Suprapubic skin (tissue), 4 donors: ENCODE data around the gene MTMR6. TPM values are rescaled to one million over a fixed set of nuclear protein-coding genes. Genes with fewer than 3 reads are reported as not detected.

Experiments used
- DNase-seq, 2 donors: peaks; one replicate each; pipeline ENCODE4 v3.0.0-alpha.2; 2019; ENCODE audit warnings: low spot score in 2 of 2
- H3K27ac ChIP-seq: fragments of 200-600 bp; sonication (generic); one replicate; pipeline ENCODE4 v1.5.1; 2019
- H3K27me3 ChIP-seq: fragments of 200-600 bp; sonication (generic); one replicate; pipeline ENCODE4 v1.5.1; 2019
- H3K36me3 ChIP-seq: fragments of 200-600 bp; sonication (generic); one replicate; pipeline ENCODE4 v1.5.1; 2019
- H3K4me1 ChIP-seq: fragments of 200-600 bp; sonication (generic); one replicate; pipeline ENCODE4 v1.5.1; 2019
- H3K4me3 ChIP-seq: fragments of 200-600 bp; sonication (generic); one replicate; pipeline ENCODE4 v1.5.1; 2019; ENCODE audit warnings: mild to moderate bottlenecking
- H3K9me3 ChIP-seq: fragments of 200-600 bp; sonication (generic); one replicate; pipeline ENCODE4 v1.5.1; 2019
- EP300 ChIP-seq: sonication (generic); formaldehyde crosslinking; IDR thresholded peaks from one replicate; pipeline ENCODE4 v1.6.1; 2017; ENCODE audit warnings: antibody characterized with exemption
- POLR2A ChIP-seq, 2 donors: fragments of 450-650 bp; IDR thresholded peaks; one replicate each; pipeline ENCODE4 v1.6.1; 2017; ENCODE audit warnings: antibody characterized with exemption in 2 of 2, mild to moderate bottlenecking in 2 of 2, moderate library complexity in 2 of 2
- POLR2AphosphoS5 ChIP-seq, 3 donors: sonication (generic); formaldehyde crosslinking; IDR thresholded peaks; one replicate each; pipeline ENCODE4 v1.6.1; 2017; ENCODE audit warnings: antibody characterized with exemption in 3 of 3
- WGBS: methylation state at CpG from one replicate; pipeline ENCODE4 v1.1.5; 2018; 5-methylcytosine and 5-hydroxymethylcytosine counted together
- total RNA-seq, 4 donors: library from RNA; depleted of rRNA; stranded (reverse); fragments of >200 nt; gene quantifications; one replicate each; pipeline ENCODE4 v1.1.0, GENCODE V29; 2016
- TF ChIP-seq, protein P1 (sequence below), 2 donors: fragments of 200-600 bp in 1 of 2; fragments of 450-650 bp in 1 of 2; sonication (generic) in 1 of 2; IDR thresholded peaks; one replicate each; pipeline ENCODE4 v1.5.1; 2016 to 2019; ENCODE audit warnings: antibody characterized with exemption in 2 of 2, mild to moderate bottlenecking in 1 of 2, moderate library complexity in 1 of 2

Gene MTMR6
- total RNA-seq, 4 donors from 2014 or later, result 11.0 to 14.3 (median 12.1) TPM

DNA sequence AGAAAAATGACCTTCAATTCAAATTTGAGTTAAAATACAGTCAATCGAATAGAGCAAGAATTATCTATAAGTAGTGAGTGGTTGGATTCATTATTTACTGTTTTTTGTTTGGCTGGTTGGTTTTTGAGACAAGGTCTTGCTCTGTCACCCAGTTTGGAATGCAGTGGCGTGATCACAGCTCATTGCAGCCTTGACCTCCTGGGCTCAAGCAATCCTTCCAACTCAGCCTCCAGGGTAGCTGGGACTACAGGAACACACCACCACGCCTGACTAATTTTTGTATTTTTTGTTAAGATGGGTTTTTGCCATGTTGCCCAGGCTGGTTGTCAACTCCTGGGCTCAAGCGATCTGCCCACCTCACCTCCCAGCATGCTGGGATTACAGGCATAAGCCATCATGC, 25.0 kb downstream of the MTMR6 start:
- WGBS, result 93% methylated on average over 4 of the region's 4 CpGs
- TF ChIP-seq POLR2AphosphoS5 (IDR thresholded peaks at IDR 0.05) (no peak), POLR2A (IDR thresholded peaks at IDR 0.05) (no peak), EP300 (no peak)
- TF ChIP-seq, protein P1, sequence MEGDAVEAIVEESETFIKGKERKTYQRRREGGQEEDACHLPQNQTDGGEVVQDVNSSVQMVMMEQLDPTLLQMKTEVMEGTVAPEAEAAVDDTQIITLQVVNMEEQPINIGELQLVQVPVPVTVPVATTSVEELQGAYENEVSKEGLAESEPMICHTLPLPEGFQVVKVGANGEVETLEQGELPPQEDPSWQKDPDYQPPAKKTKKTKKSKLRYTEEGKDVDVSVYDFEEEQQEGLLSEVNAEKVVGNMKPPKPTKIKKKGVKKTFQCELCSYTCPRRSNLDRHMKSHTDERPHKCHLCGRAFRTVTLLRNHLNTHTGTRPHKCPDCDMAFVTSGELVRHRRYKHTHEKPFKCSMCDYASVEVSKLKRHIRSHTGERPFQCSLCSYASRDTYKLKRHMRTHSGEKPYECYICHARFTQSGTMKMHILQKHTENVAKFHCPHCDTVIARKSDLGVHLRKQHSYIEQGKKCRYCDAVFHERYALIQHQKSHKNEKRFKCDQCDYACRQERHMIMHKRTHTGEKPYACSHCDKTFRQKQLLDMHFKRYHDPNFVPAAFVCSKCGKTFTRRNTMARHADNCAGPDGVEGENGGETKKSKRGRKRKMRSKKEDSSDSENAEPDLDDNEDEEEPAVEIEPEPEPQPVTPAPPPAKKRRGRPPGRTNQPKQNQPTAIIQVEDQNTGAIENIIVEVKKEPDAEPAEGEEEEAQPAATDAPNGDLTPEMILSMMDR (IDR thresholded peaks at IDR 0.05), result no peak
- H3K36me3 ChIP-seq, result peaks cover 64% of the 10 kb centered on the region
- no peak overlapping the region for H3K4me3 ChIP-seq
- no peak overlapping the region for H3K27ac ChIP-seq
- no peaks in the 10 kb centered on the region for H3K27me3 ChIP-seq
- H3K9me3 ChIP-seq, result no peaks in the 10 kb centered on the region
- DNase-seq, result no peak
- H3K4me1 ChIP-seq, result no peaks in the 10 kb centered on the region

DNA sequence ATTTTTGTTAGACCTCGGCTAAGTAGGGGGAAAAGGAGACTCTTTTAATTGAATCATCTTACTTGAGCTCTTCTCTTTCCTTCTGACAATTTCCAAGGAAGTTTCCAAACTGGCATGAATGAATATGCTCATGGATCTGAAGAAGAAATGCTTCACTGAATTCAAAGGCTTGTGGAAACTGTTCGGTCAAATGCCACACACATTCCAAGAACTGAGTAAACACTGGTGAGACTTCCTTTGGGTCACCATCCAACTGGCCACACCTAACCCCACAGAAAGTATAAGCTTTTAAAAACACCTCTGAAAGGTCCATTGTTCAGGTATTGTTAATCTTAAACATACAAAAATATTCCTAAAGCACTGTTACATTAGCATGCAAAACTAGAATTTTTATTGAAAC, 33.6 kb downstream of the MTMR6 start:
- WGBS, result 63% methylated on average over 2 of the region's 2 CpGs
- H3K36me3 ChIP-seq, result peaks cover 56% of the 10 kb centered on the region
- no peak for DNase-seq

DNA sequence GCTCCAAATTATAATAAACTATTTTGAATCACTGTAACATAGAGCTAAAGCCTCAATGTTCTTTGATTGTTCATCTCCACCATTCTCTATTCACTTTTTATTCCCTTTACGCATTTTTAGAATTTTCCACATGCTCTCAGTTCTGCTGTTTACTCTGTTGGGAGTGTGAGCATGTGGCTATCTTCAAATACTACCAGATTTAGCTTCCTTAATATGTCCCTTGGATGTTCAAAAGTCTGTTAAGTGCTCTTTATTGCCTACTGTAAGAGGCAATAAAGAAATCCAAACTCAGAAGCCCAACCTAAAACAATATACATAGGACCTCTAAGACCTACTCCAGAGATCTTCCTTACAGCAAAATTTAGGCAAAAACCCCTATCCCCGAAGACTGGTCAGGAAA, 34.5 kb downstream of the MTMR6 start:
- Histone ChIP-seq H3K9me3 (no peaks in the 10 kb centered on the region), H3K27ac (no peak overlapping the region), H3K27me3 (no peaks in the 10 kb centered on the region), H3K36me3 (peaks cover 52% of the 10 kb centered on the region), H3K4me1 (no peaks in the 10 kb centered on the region), H3K4me3 (no peak overlapping the region)
- WGBS, result 96% methylated on average over 2 of the region's 2 CpGs
- DNase-seq, result no peak
- TF ChIP-seq EP300 (no peak), POLR2A (IDR thresholded peaks at IDR 0.05) (no peak), POLR2AphosphoS5 (IDR thresholded peaks at IDR 0.05) (no peak)
- TF ChIP-seq, protein P1 (IDR thresholded peaks at IDR 0.05), result no peak

More for the DNA sequence above, 33.6 kb downstream of the MTMR6 start:
- Histone ChIP-seq H3K9me3 (no peaks in the 10 kb centered on the region), H3K4me1 (no peaks in the 10 kb centered on the region), H3K4me3 (no peak overlapping the region), H3K27ac (no peak overlapping the region), H3K27me3 (no peaks in the 10 kb centered on the region)
- no peak for TF ChIP-seq EP300
- no peak for TF ChIP-seq POLR2A (IDR thresholded peaks at IDR 0.05)
- TF ChIP-seq POLR2AphosphoS5 (IDR thresholded peaks at IDR 0.05), result no peak
- TF ChIP-seq, protein P1 (IDR thresholded peaks at IDR 0.05), result no peak

DNA sequence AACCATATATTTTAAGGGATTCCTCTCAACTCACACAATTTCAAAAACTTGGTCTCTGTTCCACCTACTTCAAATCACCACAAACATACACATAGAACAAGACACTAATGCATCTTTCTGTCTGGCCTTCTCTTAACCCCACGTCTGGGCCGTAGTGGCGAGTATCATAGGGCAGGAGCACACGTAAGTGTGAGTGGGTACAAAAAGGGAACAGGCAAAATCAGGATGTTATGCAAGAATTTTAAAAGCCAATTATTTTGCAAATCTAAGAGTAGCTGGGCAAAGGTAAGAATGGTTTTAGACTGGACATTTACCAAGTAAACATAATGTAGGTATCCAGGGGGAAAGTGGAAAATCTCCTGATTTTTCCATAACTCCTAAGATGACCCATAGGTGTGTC, 35.1 kb downstream of the MTMR6 start:
- no peak overlapping the region for H3K4me3 ChIP-seq
- DNase-seq, result no peak
- H3K4me1 ChIP-seq, result no peaks in the 10 kb centered on the region
- H3K9me3 ChIP-seq, result no peaks in the 10 kb centered on the region
- TF ChIP-seq POLR2A (IDR thresholded peaks at IDR 0.05), result no peak
- 83% methylated on average over 4 of the region's 4 CpGs for WGBS
- peaks cover 52% of the 10 kb centered on the region for H3K36me3 ChIP-seq
- no peak overlapping the region for H3K27ac ChIP-seq
- no peaks in the 10 kb centered on the region for H3K27me3 ChIP-seq

DNA sequence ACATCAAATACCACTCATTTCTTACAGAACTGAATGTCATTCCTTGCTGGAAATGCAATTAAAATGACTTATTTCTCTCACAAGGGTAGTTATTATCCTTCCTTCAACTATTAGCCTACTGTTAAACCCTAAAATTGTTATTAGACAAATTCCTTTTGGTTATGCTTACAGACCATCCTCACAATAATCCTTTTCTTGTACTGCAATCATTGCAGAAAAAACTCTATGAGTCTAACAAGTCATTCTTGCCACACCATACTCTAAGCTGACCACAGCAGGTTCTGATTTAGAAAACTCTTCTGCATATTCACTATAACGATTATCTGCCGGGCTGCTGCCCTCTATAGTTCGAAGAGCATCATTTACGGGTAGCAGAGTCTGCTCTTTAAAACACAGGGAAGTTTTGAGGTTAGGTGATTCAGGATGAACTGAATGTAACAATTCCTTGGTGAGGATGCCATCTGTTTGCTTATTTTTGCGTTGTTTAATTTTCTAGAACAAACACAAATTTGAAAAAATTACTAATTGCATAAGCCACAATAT, 38.2 kb downstream of the MTMR6 start:
- H3K36me3 ChIP-seq, result peaks cover 33% of the 10 kb centered on the region
- WGBS, result 41% methylated on average over 5 of the region's 5 CpGs

More for the DNA sequence above, 38.2 kb downstream of the MTMR6 start:
- no peak for DNase-seq
- H3K27me3 ChIP-seq, result no peaks in the 10 kb centered on the region
- TF ChIP-seq, protein P1 (IDR thresholded peaks at IDR 0.05), result no peak
- TF ChIP-seq EP300, result no peak
- no peak for TF ChIP-seq POLR2AphosphoS5 (IDR thresholded peaks at IDR 0.05)
- no peak for TF ChIP-seq POLR2A (IDR thresholded peaks at IDR 0.05)
- H3K4me3 ChIP-seq, result no peak overlapping the region
- no peaks in the 10 kb centered on the region for H3K9me3 ChIP-seq
- H3K27ac ChIP-seq, result no peak overlapping the region
- H3K4me1 ChIP-seq, result no peaks in the 10 kb centered on the region
